Measurements from ENCODE around the gene MICAL2. TPM values are rescaled to one million over a fixed set of nuclear protein-coding genes. Genes with fewer than 3 reads are reported as not detected.

The MICAL2 gene
- total RNA-seq, 4 donors from 2014 or later = 27.4 to 63.6 (median 51.9) TPM

- 93 to 96% methylated on average over 10 of the region's 10 CpGs for WGBS, 2 donors
- intact Hi-C loops (cut with DNase I) = no loop called here
- H3K4me3 ChIP-seq (replicated peaks in 1 of 3) = no peak overlapping the region
- H3K27ac ChIP-seq = peak overlapping the region in 2 of 3 donors; percentile 73 to 77
- DNase-seq = no peak
- H3K27me3 ChIP-seq = no peaks in the 10 kb centered on the region
- peaks cover 0 to 6% of the 10 kb centered on the region in 2 donors for H3K36me3 ChIP-seq
- H3K4me1 ChIP-seq = peaks cover 34 to 37% of the 10 kb centered on the region in 2 donors
- TF ChIP-seq CTCF (IDR thresholded peaks at IDR 0.05) (no peak), POLR2A (IDR thresholded peaks at IDR 0.05) (no peak)
- H3K9me3 ChIP-seq = no peaks in the 10 kb centered on the region
Observed at GRCh38 chr11:12216041-12216451, 105.7 kb downstream of the MICAL2 start.

GRCh38 chr11:12216671-12217374, 106.4 kb downstream of the MICAL2 start:
- no peak for DNase-seq
- intact Hi-C loops (cut with DNase I) = no loop called here
- TF ChIP-seq CTCF (IDR thresholded peaks at IDR 0.05) = no peak
- no peak for TF ChIP-seq POLR2A (IDR thresholded peaks at IDR 0.05)
- Histone ChIP-seq H3K9me3 (no peaks in the 10 kb centered on the region), H3K27ac (peak overlapping the region in 1 of 3 donors; percentile 73), H3K4me3 (replicated peaks in 1 of 3) (no peak overlapping the region), H3K27me3 (no peaks in the 10 kb centered on the region), H3K4me1 (peaks cover 34 to 38% of the 10 kb centered on the region in 2 donors), H3K36me3 (peaks cover 0 to 6% of the 10 kb centered on the region in 2 donors)
- WGBS, 2 donors = 65 to 78% methylated on average over 10 of the region's 10 CpGs

- peaks cover 26 to 32% of the 10 kb centered on the region in 2 donors for H3K4me1 ChIP-seq
- H3K36me3 ChIP-seq = peaks cover 0 to 6% of the 10 kb centered on the region in 2 donors
- TF ChIP-seq CTCF (IDR thresholded peaks at IDR 0.05) (no peak), POLR2A (IDR thresholded peaks at IDR 0.05) (no peak)
Observed at GRCh38 chr11:12217879-12218278, 107.5 kb downstream of the MICAL2 start.

GRCh38 chr11:12218909-12219308, 108.5 kb downstream of the MICAL2 start:
- Histone ChIP-seq H3K9me3 (no peaks in the 10 kb centered on the region), H3K4me1 (peaks cover 26 to 32% of the 10 kb centered on the region in 2 donors), H3K27me3 (no peaks in the 10 kb centered on the region), H3K36me3 (peaks cover 0 to 6% of the 10 kb centered on the region in 2 donors), H3K27ac (no peak overlapping the region), H3K4me3 (replicated peaks in 1 of 3) (no peak overlapping the region)
- TF ChIP-seq POLR2A (IDR thresholded peaks at IDR 0.05) (no peak), CTCF (IDR thresholded peaks at IDR 0.05) (no peak)
- 80 to 89% methylated on average over 4 of the region's 4 CpGs for WGBS, 2 donors
- no peak for DNase-seq
- intact Hi-C loops (cut with DNase I) = no loop called here

More at GRCh38 chr11:12217879-12218278, 107.5 kb downstream of the MICAL2 start:
- Histone ChIP-seq H3K27me3 (no peaks in the 10 kb centered on the region), H3K4me3 (replicated peaks in 1 of 3) (no peak overlapping the region), H3K27ac (no peak overlapping the region), H3K9me3 (no peaks in the 10 kb centered on the region)
- WGBS, 2 donors = 88 to 95% methylated on average over 4 of the region's 4 CpGs
- intact Hi-C loops (cut with DNase I) = no loop called here
- DNase-seq = no peak

- peaks cover 0 to 6% of the 10 kb centered on the region in 2 donors for H3K36me3 ChIP-seq
- TF ChIP-seq POLR2A (IDR thresholded peaks at IDR 0.05) = no peak
- no peak for TF ChIP-seq CTCF (IDR thresholded peaks at IDR 0.05)
- 79 to 82% methylated on average over 6 of the region's 6 CpGs for WGBS, 2 donors
- H3K9me3 ChIP-seq = no peaks in the 10 kb centered on the region
- H3K4me3 ChIP-seq (replicated peaks in 1 of 3) = no peak overlapping the region
- DNase-seq = no peak
- no peaks in the 10 kb centered on the region for H3K27me3 ChIP-seq
- intact Hi-C loops (cut with DNase I) = no loop called here
- peak overlapping the region in 1 of 3 donors; percentile 71 for H3K27ac ChIP-seq
- peaks cover 20 to 28% of the 10 kb centered on the region in 2 donors for H3K4me1 ChIP-seq
Observed at GRCh38 chr11:12219757-12220156, 109.4 kb downstream of the MICAL2 start.

Measured in thyroid gland (tissue), 4 donors.